Measurements from ENCODE around the gene GABBR2.

GRCh38 chr9:98304381-98304780, 404.4 kb downstream of the GABBR2 start:
- TF ChIP-seq POLR2AphosphoS5 (IDR thresholded peaks at IDR 0.05; ENCODE audit: low read depth, low read length) (no peak), REST (IDR thresholded peaks at IDR 0.05; ENCODE audit: insufficient read depth in 1 of 2, low read depth in 2 of 2, low read length in 1 of 2) (no peak), SIN3A (IDR thresholded peaks at IDR 0.05; ENCODE audit: borderline replicate concordance, insufficient read depth, low read depth, low read length) (no peak), TCF7L2 (IDR thresholded peaks at IDR 0.05; ENCODE audit: low read depth, low read length) (no peak)
- TF ChIP-seq, protein P1, sequence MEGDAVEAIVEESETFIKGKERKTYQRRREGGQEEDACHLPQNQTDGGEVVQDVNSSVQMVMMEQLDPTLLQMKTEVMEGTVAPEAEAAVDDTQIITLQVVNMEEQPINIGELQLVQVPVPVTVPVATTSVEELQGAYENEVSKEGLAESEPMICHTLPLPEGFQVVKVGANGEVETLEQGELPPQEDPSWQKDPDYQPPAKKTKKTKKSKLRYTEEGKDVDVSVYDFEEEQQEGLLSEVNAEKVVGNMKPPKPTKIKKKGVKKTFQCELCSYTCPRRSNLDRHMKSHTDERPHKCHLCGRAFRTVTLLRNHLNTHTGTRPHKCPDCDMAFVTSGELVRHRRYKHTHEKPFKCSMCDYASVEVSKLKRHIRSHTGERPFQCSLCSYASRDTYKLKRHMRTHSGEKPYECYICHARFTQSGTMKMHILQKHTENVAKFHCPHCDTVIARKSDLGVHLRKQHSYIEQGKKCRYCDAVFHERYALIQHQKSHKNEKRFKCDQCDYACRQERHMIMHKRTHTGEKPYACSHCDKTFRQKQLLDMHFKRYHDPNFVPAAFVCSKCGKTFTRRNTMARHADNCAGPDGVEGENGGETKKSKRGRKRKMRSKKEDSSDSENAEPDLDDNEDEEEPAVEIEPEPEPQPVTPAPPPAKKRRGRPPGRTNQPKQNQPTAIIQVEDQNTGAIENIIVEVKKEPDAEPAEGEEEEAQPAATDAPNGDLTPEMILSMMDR (IDR thresholded peaks at IDR 0.05) = no peak
